Measurements from ENCODE around the gene USP34. TPM values are rescaled to one million over a fixed set of nuclear protein-coding genes. Genes with fewer than 3 reads are reported as not detected.

Gene USP34
- total and polyA plus RNA-seq, 4 donors: 13.4 to 82.7 (median 51.1) TPM

DNA sequence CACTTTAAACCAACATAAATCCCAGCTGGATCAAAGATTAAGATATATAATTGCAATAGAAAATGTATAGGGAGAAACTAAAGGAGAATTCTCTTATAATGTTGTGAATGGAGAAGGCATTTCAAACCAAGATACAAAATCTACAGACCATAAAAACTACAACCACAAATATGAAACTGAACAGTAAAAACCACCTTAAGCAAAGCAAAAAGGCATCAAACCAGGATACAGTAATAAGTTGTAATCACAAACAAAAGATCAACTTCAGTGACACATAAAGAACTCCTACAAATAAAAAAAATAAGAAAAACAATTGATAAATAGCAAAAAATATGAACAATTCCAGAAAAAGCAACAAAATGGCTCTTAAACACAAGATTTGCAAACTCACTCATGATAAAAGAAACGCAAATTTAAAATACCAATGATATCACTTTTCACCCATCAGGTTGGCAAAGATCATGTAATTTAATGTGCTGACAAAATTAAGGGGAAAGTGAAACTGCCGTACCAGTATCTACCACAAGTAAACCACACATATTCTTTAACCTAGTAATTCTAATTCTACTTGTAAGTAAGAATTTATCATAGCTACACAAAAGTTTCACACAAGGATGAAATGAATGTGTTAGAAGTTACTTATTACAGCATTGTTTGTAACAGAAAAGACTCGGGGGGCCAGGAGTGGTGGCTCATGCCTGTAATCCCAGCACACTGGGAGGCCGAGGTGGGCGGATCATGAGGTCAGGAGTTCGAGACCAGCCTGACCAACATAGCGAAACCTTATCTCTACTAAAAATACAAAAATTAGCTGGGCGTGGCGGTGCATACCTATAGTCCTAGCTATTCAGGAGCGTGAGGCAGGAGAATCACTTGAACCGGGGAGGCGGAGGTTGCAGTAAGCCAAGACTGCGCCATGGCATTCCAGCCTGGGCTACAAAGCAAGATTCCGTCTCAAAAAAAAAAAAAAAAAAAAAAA, 101.9 kb downstream of the USP34 start:
- Histone ChIP-seq H3K27me3 (ENCODE audit: control insufficient read depth in 4 of 4, insufficient read depth in 4 of 4, low read length in 3 of 4) (no peaks in the 10 kb centered on the region), H3K4me1 (ENCODE audit: control insufficient read depth in 4 of 4, insufficient read depth in 4 of 4, low read length in 3 of 4) (no peaks in the 10 kb centered on the region), H3K27ac (ENCODE audit: low read depth in 1 of 2, low read length in 2 of 2) (no peak overlapping the region), H3K36me3 (ENCODE audit: control insufficient read depth in 4 of 4, insufficient read depth in 3 of 4, low read depth in 1 of 4, low read length in 3 of 4) (peaks cover 3 to 22% (median 10%) of the 10 kb centered on the region in 4 donors), H3K9ac (ENCODE audit: low read depth in 1 of 2, low read length in 2 of 2) (no peak overlapping the region), H3K9me3 (ENCODE audit: control insufficient read depth in 4 of 4, low read length in 3 of 4) (no peaks in the 10 kb centered on the region), H3K4me3 (ENCODE audit: low read depth in 1 of 3, low read length in 3 of 3) (no peak overlapping the region)
- DNase-seq (ENCODE audit: low spot score): no peak
- WGBS: 93% methylated on average over 14 of the region's 14 CpGs
- TF ChIP-seq, protein P1, sequence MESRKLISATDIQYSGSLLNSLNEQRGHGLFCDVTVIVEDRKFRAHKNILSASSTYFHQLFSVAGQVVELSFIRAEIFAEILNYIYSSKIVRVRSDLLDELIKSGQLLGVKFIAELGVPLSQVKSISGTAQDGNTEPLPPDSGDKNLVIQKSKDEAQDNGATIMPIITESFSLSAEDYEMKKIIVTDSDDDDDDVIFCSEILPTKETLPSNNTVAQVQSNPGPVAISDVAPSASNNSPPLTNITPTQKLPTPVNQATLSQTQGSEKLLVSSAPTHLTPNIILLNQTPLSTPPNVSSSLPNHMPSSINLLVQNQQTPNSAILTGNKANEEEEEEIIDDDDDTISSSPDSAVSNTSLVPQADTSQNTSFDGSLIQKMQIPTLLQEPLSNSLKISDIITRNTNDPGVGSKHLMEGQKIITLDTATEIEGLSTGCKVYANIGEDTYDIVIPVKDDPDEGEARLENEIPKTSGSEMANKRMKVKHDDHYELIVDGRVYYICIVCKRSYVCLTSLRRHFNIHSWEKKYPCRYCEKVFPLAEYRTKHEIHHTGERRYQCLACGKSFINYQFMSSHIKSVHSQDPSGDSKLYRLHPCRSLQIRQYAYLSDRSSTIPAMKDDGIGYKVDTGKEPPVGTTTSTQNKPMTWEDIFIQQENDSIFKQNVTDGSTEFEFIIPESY (IDR thresholded peaks at IDR 0.05): no peak
- TF ChIP-seq, protein P2, sequence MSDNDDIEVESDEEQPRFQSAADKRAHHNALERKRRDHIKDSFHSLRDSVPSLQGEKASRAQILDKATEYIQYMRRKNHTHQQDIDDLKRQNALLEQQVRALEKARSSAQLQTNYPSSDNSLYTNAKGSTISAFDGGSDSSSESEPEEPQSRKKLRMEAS (IDR thresholded peaks at IDR 0.05): no peak
- TF ChIP-seq NR2F2 (IDR thresholded peaks at IDR 0.05) (no peak), HNF4G (IDR thresholded peaks at IDR 0.05) (no peak), TAF1 (conservative IDR thresholded peaks at IDR 0.05) (no peak), YY1 (IDR thresholded peaks at IDR 0.05) (no peak), FOXA1 (IDR thresholded peaks at IDR 0.05) (no peak), FOXA2 (IDR thresholded peaks at IDR 0.05) (no peak), GABPA (IDR thresholded peaks at IDR 0.05 in 1 of 2, conservative IDR thresholded peaks at IDR 0.05 in 1 of 2) (no peak), JUND (IDR thresholded peaks at IDR 0.05) (no peak), SP1 (IDR thresholded peaks at IDR 0.05) (no peak), RAD21 (IDR thresholded peaks at IDR 0.05) (no peak), HNF4A (conservative IDR thresholded peaks at IDR 0.05) (no peak)
- TF ChIP-seq, protein P3, sequence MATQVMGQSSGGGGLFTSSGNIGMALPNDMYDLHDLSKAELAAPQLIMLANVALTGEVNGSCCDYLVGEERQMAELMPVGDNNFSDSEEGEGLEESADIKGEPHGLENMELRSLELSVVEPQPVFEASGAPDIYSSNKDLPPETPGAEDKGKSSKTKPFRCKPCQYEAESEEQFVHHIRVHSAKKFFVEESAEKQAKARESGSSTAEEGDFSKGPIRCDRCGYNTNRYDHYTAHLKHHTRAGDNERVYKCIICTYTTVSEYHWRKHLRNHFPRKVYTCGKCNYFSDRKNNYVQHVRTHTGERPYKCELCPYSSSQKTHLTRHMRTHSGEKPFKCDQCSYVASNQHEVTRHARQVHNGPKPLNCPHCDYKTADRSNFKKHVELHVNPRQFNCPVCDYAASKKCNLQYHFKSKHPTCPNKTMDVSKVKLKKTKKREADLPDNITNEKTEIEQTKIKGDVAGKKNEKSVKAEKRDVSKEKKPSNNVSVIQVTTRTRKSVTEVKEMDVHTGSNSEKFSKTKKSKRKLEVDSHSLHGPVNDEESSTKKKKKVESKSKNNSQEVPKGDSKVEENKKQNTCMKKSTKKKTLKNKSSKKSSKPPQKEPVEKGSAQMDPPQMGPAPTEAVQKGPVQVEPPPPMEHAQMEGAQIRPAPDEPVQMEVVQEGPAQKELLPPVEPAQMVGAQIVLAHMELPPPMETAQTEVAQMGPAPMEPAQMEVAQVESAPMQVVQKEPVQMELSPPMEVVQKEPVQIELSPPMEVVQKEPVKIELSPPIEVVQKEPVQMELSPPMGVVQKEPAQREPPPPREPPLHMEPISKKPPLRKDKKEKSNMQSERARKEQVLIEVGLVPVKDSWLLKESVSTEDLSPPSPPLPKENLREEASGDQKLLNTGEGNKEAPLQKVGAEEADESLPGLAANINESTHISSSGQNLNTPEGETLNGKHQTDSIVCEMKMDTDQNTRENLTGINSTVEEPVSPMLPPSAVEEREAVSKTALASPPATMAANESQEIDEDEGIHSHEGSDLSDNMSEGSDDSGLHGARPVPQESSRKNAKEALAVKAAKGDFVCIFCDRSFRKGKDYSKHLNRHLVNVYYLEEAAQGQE (IDR thresholded peaks at IDR 0.05): no peak
- TF ChIP-seq, protein P4, sequence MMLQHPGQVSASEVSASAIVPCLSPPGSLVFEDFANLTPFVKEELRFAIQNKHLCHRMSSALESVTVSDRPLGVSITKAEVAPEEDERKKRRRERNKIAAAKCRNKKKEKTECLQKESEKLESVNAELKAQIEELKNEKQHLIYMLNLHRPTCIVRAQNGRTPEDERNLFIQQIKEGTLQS (IDR thresholded peaks at IDR 0.05): no peak
- TF ChIP-seq, protein P5, sequence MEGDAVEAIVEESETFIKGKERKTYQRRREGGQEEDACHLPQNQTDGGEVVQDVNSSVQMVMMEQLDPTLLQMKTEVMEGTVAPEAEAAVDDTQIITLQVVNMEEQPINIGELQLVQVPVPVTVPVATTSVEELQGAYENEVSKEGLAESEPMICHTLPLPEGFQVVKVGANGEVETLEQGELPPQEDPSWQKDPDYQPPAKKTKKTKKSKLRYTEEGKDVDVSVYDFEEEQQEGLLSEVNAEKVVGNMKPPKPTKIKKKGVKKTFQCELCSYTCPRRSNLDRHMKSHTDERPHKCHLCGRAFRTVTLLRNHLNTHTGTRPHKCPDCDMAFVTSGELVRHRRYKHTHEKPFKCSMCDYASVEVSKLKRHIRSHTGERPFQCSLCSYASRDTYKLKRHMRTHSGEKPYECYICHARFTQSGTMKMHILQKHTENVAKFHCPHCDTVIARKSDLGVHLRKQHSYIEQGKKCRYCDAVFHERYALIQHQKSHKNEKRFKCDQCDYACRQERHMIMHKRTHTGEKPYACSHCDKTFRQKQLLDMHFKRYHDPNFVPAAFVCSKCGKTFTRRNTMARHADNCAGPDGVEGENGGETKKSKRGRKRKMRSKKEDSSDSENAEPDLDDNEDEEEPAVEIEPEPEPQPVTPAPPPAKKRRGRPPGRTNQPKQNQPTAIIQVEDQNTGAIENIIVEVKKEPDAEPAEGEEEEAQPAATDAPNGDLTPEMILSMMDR (IDR thresholded peaks at IDR 0.05; ENCODE audit: low read depth, low read length, missing input control): no peak

Data from liver (tissue), 9 donors.